ENCODE data around the gene KRT32.

Gene KRT32

DNA sequence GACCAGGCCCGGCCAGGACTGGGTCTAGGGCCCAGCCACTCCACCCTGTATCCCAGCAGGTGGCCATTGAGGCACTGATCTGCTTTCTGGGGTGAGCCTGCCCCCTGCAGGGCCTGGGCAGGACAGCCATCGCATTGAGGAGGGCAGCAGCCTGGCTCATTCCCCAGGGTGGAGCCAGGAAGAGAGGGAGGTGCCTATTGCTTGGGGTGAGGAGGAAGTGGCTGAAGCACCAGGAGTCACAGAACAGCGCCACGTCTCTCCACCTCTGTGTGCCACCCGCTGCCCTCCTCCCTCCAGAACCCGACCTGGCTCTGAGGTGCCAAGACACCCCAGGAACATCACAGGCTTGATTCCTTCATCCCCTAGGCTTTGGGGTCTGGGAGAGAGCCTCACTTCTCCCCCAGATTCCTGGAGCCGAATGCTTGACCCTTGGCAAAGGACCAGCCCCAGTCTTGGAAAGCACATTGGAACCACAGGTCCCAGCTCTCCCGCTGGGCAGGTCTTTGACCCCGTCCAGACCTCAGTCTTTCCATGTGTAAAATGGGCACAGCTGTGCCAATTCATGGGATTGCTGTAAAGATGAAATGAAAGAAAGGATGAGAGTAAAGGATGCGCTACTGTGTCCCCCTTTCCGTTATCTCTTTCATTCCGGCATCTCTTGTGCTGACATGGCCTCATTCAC, 29.8 kb upstream of the KRT32 start:
- H3K27me3 ChIP-seq (ENCODE audit: control insufficient read depth, insufficient read depth, low read length) = no peaks in the 10 kb centered on the region
- H3K4me3 ChIP-seq (ENCODE audit: low read depth, low read length) = no peak overlapping the region
- H3K9ac ChIP-seq = no peak overlapping the region
- H3K36me3 ChIP-seq (ENCODE audit: control insufficient read depth, insufficient read depth, low read length) = no peaks in the 10 kb centered on the region
- H3K27ac ChIP-seq = no peak overlapping the region
- no peak overlapping the region for H3K4me2 ChIP-seq (ENCODE audit: low read length)
- H3K79me2 ChIP-seq = no peaks in the 10 kb centered on the region
- TF ChIP-seq, protein P1, sequence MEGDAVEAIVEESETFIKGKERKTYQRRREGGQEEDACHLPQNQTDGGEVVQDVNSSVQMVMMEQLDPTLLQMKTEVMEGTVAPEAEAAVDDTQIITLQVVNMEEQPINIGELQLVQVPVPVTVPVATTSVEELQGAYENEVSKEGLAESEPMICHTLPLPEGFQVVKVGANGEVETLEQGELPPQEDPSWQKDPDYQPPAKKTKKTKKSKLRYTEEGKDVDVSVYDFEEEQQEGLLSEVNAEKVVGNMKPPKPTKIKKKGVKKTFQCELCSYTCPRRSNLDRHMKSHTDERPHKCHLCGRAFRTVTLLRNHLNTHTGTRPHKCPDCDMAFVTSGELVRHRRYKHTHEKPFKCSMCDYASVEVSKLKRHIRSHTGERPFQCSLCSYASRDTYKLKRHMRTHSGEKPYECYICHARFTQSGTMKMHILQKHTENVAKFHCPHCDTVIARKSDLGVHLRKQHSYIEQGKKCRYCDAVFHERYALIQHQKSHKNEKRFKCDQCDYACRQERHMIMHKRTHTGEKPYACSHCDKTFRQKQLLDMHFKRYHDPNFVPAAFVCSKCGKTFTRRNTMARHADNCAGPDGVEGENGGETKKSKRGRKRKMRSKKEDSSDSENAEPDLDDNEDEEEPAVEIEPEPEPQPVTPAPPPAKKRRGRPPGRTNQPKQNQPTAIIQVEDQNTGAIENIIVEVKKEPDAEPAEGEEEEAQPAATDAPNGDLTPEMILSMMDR (IDR thresholded peaks at IDR 0.05) = peak; percentile 33
- H3K4me1 ChIP-seq = no peaks in the 10 kb centered on the region
- no peaks in the 10 kb centered on the region for H3K9me3 ChIP-seq (ENCODE audit: control insufficient read depth, low read length)
- peak overlapping the region; percentile 58 for H2AFZ ChIP-seq

DNA sequence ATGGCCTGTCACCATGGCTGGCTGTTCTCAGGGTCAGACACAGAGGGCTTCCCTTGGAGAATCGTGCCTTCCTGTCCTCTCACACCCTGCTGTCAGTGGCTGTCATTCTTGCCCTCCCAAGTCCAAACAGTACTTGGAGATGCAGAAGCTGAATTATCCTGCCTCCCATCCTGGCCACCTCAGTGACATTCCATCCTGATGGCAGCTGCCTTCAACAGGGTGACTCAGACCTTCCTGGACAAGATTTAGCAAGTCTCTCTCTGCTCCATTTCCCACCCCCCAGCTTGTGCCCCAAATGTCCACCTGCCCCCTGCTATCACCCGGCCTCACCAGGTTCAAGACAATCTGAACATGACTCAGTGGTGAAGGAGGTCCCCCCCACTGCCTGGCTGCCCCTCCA, 27.3 kb upstream of the KRT32 start:
- H3K4me3 ChIP-seq (ENCODE audit: low read depth, low read length) = no peak overlapping the region
- no peaks in the 10 kb centered on the region for H3K79me2 ChIP-seq
- no peak overlapping the region for H3K4me2 ChIP-seq (ENCODE audit: low read length)
- H3K9ac ChIP-seq = no peak overlapping the region
- no peaks in the 10 kb centered on the region for H3K36me3 ChIP-seq (ENCODE audit: control insufficient read depth, insufficient read depth, low read length)
- no peaks in the 10 kb centered on the region for H3K4me1 ChIP-seq
- H3K27me3 ChIP-seq (ENCODE audit: control insufficient read depth, insufficient read depth, low read length) = no peaks in the 10 kb centered on the region
- TF ChIP-seq, protein P1 (IDR thresholded peaks at IDR 0.05) = no peak
- no peak overlapping the region for H3K27ac ChIP-seq
- no peaks in the 10 kb centered on the region for H3K9me3 ChIP-seq (ENCODE audit: control insufficient read depth, low read length)
- H2AFZ ChIP-seq = no peak overlapping the region

DNA sequence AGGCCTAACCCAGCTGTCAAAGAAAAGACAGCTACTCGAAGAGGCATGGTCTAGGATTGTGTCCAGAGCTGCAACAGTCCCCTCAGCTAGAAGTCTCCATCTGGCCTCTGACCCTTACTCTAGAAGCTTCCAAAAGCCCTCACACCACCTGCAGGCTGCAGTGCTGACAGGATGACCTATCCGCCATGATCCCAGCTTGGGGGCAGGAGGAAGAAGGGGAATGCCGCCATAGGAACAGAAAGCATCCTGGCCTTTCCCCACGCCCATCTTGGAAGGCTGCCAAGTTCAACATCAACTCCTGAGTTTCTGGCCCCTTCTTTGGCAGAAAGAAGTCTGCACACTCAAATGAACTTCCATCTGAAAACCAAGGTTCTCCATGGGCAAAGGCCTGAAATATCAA, 25.6 kb upstream of the KRT32 start:
- no peaks in the 10 kb centered on the region for H3K9me3 ChIP-seq (ENCODE audit: control insufficient read depth, low read length)
- H3K9ac ChIP-seq = no peak overlapping the region
- H3K36me3 ChIP-seq (ENCODE audit: control insufficient read depth, insufficient read depth, low read length) = no peaks in the 10 kb centered on the region
- H3K4me2 ChIP-seq (ENCODE audit: low read length) = no peak overlapping the region
- TF ChIP-seq, protein P1 (IDR thresholded peaks at IDR 0.05) = no peak
- no peaks in the 10 kb centered on the region for H3K27me3 ChIP-seq (ENCODE audit: control insufficient read depth, insufficient read depth, low read length)
- H3K79me2 ChIP-seq = no peaks in the 10 kb centered on the region
- no peaks in the 10 kb centered on the region for H3K4me1 ChIP-seq
- H2AFZ ChIP-seq = no peak overlapping the region
- H3K27ac ChIP-seq = no peak overlapping the region
- no peak overlapping the region for H3K4me3 ChIP-seq (ENCODE audit: low read depth, low read length)

DNA sequence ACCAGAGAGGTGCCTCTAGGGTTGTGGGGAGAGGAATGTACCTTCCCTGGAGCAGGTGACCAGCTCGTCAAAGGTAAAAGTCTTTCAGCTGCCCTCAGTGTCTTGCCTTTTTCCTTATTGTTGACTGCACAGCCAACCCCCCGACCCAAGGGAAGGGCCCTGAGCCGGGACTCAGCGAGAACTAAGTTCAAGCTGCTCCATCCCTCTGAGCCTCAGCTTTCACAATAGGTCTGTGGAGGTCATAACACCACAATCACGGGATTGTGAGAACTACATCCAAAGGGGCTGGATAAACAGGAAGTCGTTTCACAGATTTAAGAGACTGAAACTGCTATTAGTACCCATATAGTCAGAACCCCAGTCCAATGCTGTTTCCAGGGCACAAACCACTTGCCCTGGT, 25.2 kb upstream of the KRT32 start:
- no peaks in the 10 kb centered on the region for H3K9me3 ChIP-seq (ENCODE audit: control insufficient read depth, low read length)
- no peaks in the 10 kb centered on the region for H3K4me1 ChIP-seq
- H3K4me2 ChIP-seq (ENCODE audit: low read length) = no peak overlapping the region
- no peak overlapping the region for H3K9ac ChIP-seq
- no peaks in the 10 kb centered on the region for H3K36me3 ChIP-seq (ENCODE audit: control insufficient read depth, insufficient read depth, low read length)
- H3K27me3 ChIP-seq (ENCODE audit: control insufficient read depth, insufficient read depth, low read length) = no peaks in the 10 kb centered on the region
- no peak overlapping the region for H3K27ac ChIP-seq
- no peak overlapping the region for H2AFZ ChIP-seq
- TF ChIP-seq, protein P1 (IDR thresholded peaks at IDR 0.05) = no peak
- H3K4me3 ChIP-seq (ENCODE audit: low read depth, low read length) = no peak overlapping the region
- no peaks in the 10 kb centered on the region for H3K79me2 ChIP-seq

DNA sequence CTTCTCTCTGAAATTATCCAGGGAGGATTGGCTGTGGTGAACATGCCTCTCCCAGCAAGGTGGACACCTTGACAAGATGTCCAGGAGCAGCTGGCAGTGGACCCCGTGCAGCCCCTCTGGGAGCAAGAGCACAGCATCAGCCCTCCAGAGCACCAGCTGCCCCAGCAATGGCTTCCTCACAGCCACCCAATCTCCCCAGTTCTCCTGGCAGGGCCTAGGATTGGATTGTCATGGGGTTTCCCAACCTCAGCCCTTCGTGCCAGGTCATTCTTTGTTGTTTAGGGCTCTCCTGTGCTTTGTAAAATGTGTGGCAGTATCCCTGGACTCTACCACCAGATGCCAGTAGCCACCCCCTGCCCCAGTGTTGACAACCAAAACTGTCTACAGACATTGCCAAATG, 24.3 kb upstream of the KRT32 start:
- TF ChIP-seq, protein P1 (IDR thresholded peaks at IDR 0.05) = no peak
- H3K9ac ChIP-seq = no peak overlapping the region
- no peaks in the 10 kb centered on the region for H3K79me2 ChIP-seq
- H3K27me3 ChIP-seq (ENCODE audit: control insufficient read depth, insufficient read depth, low read length) = no peaks in the 10 kb centered on the region
- no peak overlapping the region for H3K4me3 ChIP-seq (ENCODE audit: low read depth, low read length)
- no peaks in the 10 kb centered on the region for H3K9me3 ChIP-seq (ENCODE audit: control insufficient read depth, low read length)
- no peaks in the 10 kb centered on the region for H3K36me3 ChIP-seq (ENCODE audit: control insufficient read depth, insufficient read depth, low read length)
- no peaks in the 10 kb centered on the region for H3K4me1 ChIP-seq
- no peak overlapping the region for H3K27ac ChIP-seq
- H3K4me2 ChIP-seq (ENCODE audit: low read length) = no peak overlapping the region
- H2AFZ ChIP-seq = no peak overlapping the region
